ENCODE results near the gene LRP2. TPM values are rescaled to one million over a fixed set of nuclear protein-coding genes. Genes with fewer than 3 reads are reported as not detected.
A peak's percentile ranks its signal among the peaks of the same experiment; 100 is the strongest.

LRP2 gene
- total RNA-seq, 1 donor, result under 0.01 TPM

GRCh38 chr2:169260846-169261642 lies 101.3 kb downstream of the LRP2 start:
- no peak for DNase-seq (ENCODE audit: low read depth)
- H3K4me3 ChIP-seq (ENCODE audit: low read depth, low read length), result no peak overlapping the region
- TF ChIP-seq CTCF (IDR thresholded peaks at IDR 0.05; ENCODE audit: insufficient read depth, low read depth, low read length), result no peak

- TF ChIP-seq CTCF (IDR thresholded peaks at IDR 0.05; ENCODE audit: insufficient read depth, low read depth, low read length), result no peak
- no peak for DNase-seq (ENCODE audit: low read depth)
- H3K4me3 ChIP-seq (ENCODE audit: low read depth, low read length), result no peak overlapping the region
Measured at GRCh38 chr2:169260246-169260645, 102.1 kb downstream of the LRP2 start.

GRCh38 chr2:169259402-169259801 lies 102.9 kb downstream of the LRP2 start:
- no peak for TF ChIP-seq CTCF (IDR thresholded peaks at IDR 0.05; ENCODE audit: insufficient read depth, low read depth, low read length)
- no peak overlapping the region for H3K4me3 ChIP-seq (ENCODE audit: low read depth, low read length)
- DNase-seq (ENCODE audit: low read depth), result no peak

GRCh38 chr2:169258045-169258601 lies 104.2 kb downstream of the LRP2 start:
- no peak overlapping the region for H3K4me3 ChIP-seq (ENCODE audit: low read depth, low read length)
- no peak for TF ChIP-seq CTCF (IDR thresholded peaks at IDR 0.05; ENCODE audit: insufficient read depth, low read depth, low read length)
- DNase-seq (ENCODE audit: low read depth), result no peak

GRCh38 chr2:169254774-169255173 lies 107.6 kb downstream of the LRP2 start:
- no peak overlapping the region for H3K4me3 ChIP-seq (ENCODE audit: low read depth, low read length)
- DNase-seq (ENCODE audit: low read depth), result peak; percentile 13
- TF ChIP-seq CTCF (IDR thresholded peaks at IDR 0.05; ENCODE audit: insufficient read depth, low read depth, low read length), result no peak

GRCh38 chr2:169247211-169247610 lies 115.1 kb downstream of the LRP2 start:
- no peak for DNase-seq (ENCODE audit: low read depth)
- no peak for TF ChIP-seq CTCF (IDR thresholded peaks at IDR 0.05; ENCODE audit: insufficient read depth, low read depth, low read length)
- no peak overlapping the region for H3K4me3 ChIP-seq (ENCODE audit: low read depth, low read length)
